WI38 (cell line): ENCODE data around the gene KRTAP9-8.
"Not testable (repeated sequence)": the region's sequence is repeated elsewhere in the genome, so short reads cannot be mapped to it uniquely, and the experiment has no call there.

ENCODE experiments used
- H3K4me3 ChIP-seq: 2 replicates; pipeline ENCODE4 v1.5.1; 2011; ENCODE audit warnings: low read depth, mild to moderate bottlenecking, control low read depth, low read length
- CTCF ChIP-seq: IDR thresholded peaks from 2 replicates; pipeline ENCODE4 v1.5.1; 2012; ENCODE audit warnings: low read depth, mild to moderate bottlenecking, control low read depth, low read length

Gene KRTAP9-8

GRCh38 chr17:41223821-41224220 is 14.0 kb upstream of the KRTAP9-8 start:
- H3K4me3 ChIP-seq = no peak overlapping the region
- no peak for TF ChIP-seq CTCF

- no peak for TF ChIP-seq CTCF
- H3K4me3 ChIP-seq = no peak overlapping the region
Measured at GRCh38 chr17:41226051-41226450, 11.7 kb upstream of the KRTAP9-8 start.

GRCh38 chr17:41226598-41227095 is 11.2 kb upstream of the KRTAP9-8 start, which contains the start of gene KRTAP9-2:
Gene KRTAP9-2 (plus strand): TSS chr17:41226648. CDS start chr17:41226655, 7 bp downstream.
- H3K4me3 ChIP-seq = not testable (repeated sequence)

GRCh38 chr17:41230094-41230493 is 7.7 kb upstream of the KRTAP9-8 start:
- TF ChIP-seq CTCF = no peak
- no peak overlapping the region for H3K4me3 ChIP-seq

GRCh38 chr17:41231731-41232130 is 6.1 kb upstream of the KRTAP9-8 start:
- H3K4me3 ChIP-seq = no peak overlapping the region
- TF ChIP-seq CTCF = no peak

- H3K4me3 ChIP-seq = not testable (repeated sequence)
Measured at GRCh38 chr17:41232399-41233105, 5.2 kb upstream of the KRTAP9-8 start, which contains the start of gene KRTAP9-3. Gene KRTAP9-3 (plus strand): TSS chr17:41232449. CDS start chr17:41232502, 53 bp downstream.

- H3K4me3 ChIP-seq = not testable (repeated sequence)
Measured at GRCh38 chr17:41237116-41237515, 683 bp upstream of the KRTAP9-8 start.

GRCh38 chr17:41246995-41247787 is 9.4 kb downstream of the KRTAP9-8 start:
- not testable (repeated sequence) for H3K4me3 ChIP-seq

- not testable (repeated sequence) for H3K4me3 ChIP-seq
Measured at GRCh38 chr17:41249637-41250240, 11.9 kb downstream of the KRTAP9-8 start, which contains the start of gene KRTAP9-4. Gene KRTAP9-4 (plus strand): TSS chr17:41249687. CDS start chr17:41249721, 34 bp downstream.

GRCh38 chr17:41251261-41251660 is 13.5 kb downstream of the KRTAP9-8 start:
- TF ChIP-seq CTCF = no peak
- H3K4me3 ChIP-seq = no peak overlapping the region
